ENCODE data around the gene RASSF1. TPM values are rescaled to one million over a fixed set of nuclear protein-coding genes. Genes with fewer than 3 reads are reported as not detected.
A peak's percentile ranks its signal among the peaks of the same experiment; 100 is the strongest.

RASSF1 gene
- total and polyA plus RNA-seq, 10 of the 15 experiments (the other 5 are each of a cell fraction or from before 2014, with no cell fraction given), result 4.4 to 59.6 (median 37.2) TPM

DNA sequence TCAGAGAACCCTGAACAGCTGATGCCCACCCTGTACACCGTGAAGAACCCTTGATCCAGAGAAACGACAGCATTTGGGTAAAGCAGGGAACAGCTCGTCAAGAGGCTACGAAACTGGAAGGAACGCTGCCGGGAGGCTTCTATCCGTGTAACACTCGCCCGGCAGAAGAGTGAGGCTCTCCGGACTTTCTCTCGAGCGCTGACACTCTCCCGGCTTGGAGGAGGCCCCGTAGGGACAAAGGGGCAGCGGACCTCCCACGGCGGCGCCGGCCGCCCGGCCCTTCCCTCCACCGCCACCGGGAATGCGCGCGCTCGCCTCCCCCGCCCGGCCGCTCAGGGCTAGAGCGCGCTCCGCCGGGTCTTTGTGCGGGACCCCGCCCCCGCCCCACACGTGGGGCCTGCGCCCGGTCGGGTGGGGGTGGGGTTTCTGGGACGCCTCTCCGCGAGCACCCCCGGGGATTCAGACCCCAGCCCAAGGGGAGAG lies 19.7 kb downstream of the RASSF1 start (continued):
- TF ChIP-seq NFXL1 (IDR thresholded peaks at IDR 0.05; ENCODE audit: borderline replicate concordance) (no peak), YBX1 (IDR thresholded peaks at IDR 0.05) (no peak), FOXM1 (IDR thresholded peaks at IDR 0.05; ENCODE audit: low read depth, low read length) (no peak), FOS (IDR thresholded peaks at IDR 0.05; ENCODE audit: borderline replicate concordance, extremely low read depth, insufficient read length) (no peak), GATAD2B (conservative IDR thresholded peaks at IDR 0.05; ENCODE audit: low read depth) (0 out of 2 replicates have a peak, but pooled peaks have one; percentile 93), RFX5 (IDR thresholded peaks at IDR 0.05; ENCODE audit: low read depth, low read length) (no peak), PAX8 (IDR thresholded peaks at IDR 0.05) (no peak), TBL1XR1 (IDR thresholded peaks at IDR 0.05; ENCODE audit: low read depth, low read length) (no peak), NR2F1 (conservative IDR thresholded peaks at IDR 0.05) (0 out of 2 replicates have a peak, but pooled peaks have one; percentile 80), TAF1 (IDR thresholded peaks at IDR 0.05; ENCODE audit: borderline replicate concordance, low read depth, low read length) (0 out of 2 replicates have a peak, but pooled peaks have one; percentile 12), DPF2 (IDR thresholded peaks at IDR 0.05) (no peak; the same call in 1 of the 2 replicates), MXI1 (IDR thresholded peaks at IDR 0.05; ENCODE audit: low read depth, low read length) (peak; percentile 71), POLR2AphosphoS5 (IDR thresholded peaks at IDR 0.05; ENCODE audit: low read length) (0 out of 2 replicates have a peak, but pooled peaks have one; percentile 18), SREBF1 (IDR thresholded peaks at IDR 0.05; ENCODE audit: low read length) (no peak), CBX5 (IDR thresholded peaks at IDR 0.05; ENCODE audit: low read depth) (no peak), CREB1 (IDR thresholded peaks at IDR 0.05; ENCODE audit: low read depth) (0 out of 2 replicates have a peak, but pooled peaks have one; percentile 3), ZNF207 (IDR thresholded peaks at IDR 0.05; ENCODE audit: borderline replicate concordance) (no peak), ZNF274 (IDR thresholded peaks at IDR 0.05; ENCODE audit: insufficient read depth, insufficient read length) (no peak)
- TF ChIP-seq, protein P1, sequence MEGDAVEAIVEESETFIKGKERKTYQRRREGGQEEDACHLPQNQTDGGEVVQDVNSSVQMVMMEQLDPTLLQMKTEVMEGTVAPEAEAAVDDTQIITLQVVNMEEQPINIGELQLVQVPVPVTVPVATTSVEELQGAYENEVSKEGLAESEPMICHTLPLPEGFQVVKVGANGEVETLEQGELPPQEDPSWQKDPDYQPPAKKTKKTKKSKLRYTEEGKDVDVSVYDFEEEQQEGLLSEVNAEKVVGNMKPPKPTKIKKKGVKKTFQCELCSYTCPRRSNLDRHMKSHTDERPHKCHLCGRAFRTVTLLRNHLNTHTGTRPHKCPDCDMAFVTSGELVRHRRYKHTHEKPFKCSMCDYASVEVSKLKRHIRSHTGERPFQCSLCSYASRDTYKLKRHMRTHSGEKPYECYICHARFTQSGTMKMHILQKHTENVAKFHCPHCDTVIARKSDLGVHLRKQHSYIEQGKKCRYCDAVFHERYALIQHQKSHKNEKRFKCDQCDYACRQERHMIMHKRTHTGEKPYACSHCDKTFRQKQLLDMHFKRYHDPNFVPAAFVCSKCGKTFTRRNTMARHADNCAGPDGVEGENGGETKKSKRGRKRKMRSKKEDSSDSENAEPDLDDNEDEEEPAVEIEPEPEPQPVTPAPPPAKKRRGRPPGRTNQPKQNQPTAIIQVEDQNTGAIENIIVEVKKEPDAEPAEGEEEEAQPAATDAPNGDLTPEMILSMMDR (IDR thresholded peaks at IDR 0.05 in 2 of 3, conservative IDR thresholded peaks at IDR 0.05 in 1 of 3; ENCODE audit: control insufficient read depth in 2 of 3, extremely low read depth in 1 of 3, insufficient read depth in 1 of 3, low read depth in 3 of 3, low read length in 3 of 3), result no peak
- TF ChIP-seq, protein P2, sequence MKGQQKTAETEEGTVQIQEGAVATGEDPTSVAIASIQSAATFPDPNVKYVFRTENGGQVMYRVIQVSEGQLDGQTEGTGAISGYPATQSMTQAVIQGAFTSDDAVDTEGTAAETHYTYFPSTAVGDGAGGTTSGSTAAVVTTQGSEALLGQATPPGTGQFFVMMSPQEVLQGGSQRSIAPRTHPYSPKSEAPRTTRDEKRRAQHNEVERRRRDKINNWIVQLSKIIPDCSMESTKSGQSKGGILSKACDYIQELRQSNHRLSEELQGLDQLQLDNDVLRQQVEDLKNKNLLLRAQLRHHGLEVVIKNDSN (IDR thresholded peaks at IDR 0.05; ENCODE audit: borderline replicate concordance, extremely low read length, insufficient read depth, low read depth, low read length), result peak; percentile 81
- TF ChIP-seq, protein P3, sequence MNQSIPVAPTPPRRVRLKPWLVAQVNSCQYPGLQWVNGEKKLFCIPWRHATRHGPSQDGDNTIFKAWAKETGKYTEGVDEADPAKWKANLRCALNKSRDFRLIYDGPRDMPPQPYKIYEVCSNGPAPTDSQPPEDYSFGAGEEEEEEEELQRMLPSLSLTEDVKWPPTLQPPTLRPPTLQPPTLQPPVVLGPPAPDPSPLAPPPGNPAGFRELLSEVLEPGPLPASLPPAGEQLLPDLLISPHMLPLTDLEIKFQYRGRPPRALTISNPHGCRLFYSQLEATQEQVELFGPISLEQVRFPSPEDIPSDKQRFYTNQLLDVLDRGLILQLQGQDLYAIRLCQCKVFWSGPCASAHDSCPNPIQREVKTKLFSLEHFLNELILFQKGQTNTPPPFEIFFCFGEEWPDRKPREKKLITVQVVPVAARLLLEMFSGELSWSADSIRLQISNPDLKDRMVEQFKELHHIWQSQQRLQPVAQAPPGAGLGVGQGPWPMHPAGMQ (IDR thresholded peaks at IDR 0.05; ENCODE audit: borderline replicate concordance), result no peak
- TF ChIP-seq, protein P4, sequence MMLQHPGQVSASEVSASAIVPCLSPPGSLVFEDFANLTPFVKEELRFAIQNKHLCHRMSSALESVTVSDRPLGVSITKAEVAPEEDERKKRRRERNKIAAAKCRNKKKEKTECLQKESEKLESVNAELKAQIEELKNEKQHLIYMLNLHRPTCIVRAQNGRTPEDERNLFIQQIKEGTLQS (IDR thresholded peaks at IDR 0.05; ENCODE audit: borderline replicate concordance, extremely low read depth, low read depth, low read length), result 0 out of 2 replicates have a peak, but pooled peaks have one; percentile 21
- TF ChIP-seq, protein P5, sequence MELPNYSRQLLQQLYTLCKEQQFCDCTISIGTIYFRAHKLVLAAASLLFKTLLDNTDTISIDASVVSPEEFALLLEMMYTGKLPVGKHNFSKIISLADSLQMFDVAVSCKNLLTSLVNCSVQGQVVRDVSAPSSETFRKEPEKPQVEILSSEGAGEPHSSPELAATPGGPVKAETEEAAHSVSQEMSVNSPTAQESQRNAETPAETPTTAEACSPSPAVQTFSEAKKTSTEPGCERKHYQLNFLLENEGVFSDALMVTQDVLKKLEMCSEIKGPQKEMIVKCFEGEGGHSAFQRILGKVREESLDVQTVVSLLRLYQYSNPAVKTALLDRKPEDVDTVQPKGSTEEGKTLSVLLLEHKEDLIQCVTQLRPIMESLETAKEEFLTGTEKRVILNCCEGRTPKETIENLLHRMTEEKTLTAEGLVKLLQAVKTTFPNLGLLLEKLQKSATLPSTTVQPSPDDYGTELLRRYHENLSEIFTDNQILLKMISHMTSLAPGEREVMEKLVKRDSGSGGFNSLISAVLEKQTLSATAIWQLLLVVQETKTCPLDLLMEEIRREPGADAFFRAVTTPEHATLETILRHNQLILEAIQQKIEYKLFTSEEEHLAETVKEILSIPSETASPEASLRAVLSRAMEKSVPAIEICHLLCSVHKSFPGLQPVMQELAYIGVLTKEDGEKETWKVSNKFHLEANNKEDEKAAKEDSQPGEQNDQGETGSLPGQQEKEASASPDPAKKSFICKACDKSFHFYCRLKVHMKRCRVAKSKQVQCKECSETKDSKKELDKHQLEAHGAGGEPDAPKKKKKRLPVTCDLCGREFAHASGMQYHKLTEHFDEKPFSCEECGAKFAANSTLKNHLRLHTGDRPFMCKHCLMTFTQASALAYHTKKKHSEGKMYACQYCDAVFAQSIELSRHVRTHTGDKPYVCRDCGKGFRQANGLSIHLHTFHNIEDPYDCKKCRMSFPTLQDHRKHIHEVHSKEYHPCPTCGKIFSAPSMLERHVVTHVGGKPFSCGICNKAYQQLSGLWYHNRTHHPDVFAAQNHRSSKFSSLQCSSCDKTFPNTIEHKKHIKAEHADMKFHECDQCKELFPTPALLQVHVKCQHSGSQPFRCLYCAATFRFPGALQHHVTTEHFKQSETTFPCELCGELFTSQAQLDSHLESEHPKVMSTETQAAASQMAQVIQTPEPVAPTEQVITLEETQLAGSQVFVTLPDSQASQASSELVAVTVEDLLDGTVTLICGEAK (IDR thresholded peaks at IDR 0.05; ENCODE audit: borderline replicate concordance), result no peak

All from GM12878 (cell line).